CD14-positive monocyte (primary cell): ENCODE results near the gene NRXN3. TPM values are rescaled to one million over a fixed set of nuclear protein-coding genes. Genes with fewer than 3 reads are reported as not detected.

ENCODE experiments used
- DNase-seq, 3 donors: peaks; one replicate each; pipeline ENCODE4 v3.0.0-alpha.2; 2011 to 2022
- H2AFZ ChIP-seq: 2 replicates; pipeline ENCODE4 v1.6.0; 2012; ENCODE audit warnings: mild to moderate bottlenecking, low read depth, low read length, inconsistent platforms; ENCODE audit not compliant: insufficient read depth, poor library complexity, severe bottlenecking
- H3K27ac ChIP-seq, 2 donors: 1 replicate in 1 of 2; 2 replicates in 1 of 2; pipeline ENCODE4 v1.5.1; 2012 to 2013; ENCODE audit warnings: low read length in 2 of 2, control low read depth in 1 of 2, inconsistent platforms in 1 of 2, low read depth in 1 of 2, mild to moderate bottlenecking in 1 of 2
- H3K27me3 ChIP-seq, 2 donors: one replicate each; pipeline versions ENCODE4 v1.6.0 to v1.6.1; 2011 to 2013; ENCODE audit warnings: low read length in 2 of 2; ENCODE audit not compliant: control insufficient read depth in 2 of 2, insufficient read depth in 2 of 2
- H3K36me3 ChIP-seq, 2 donors: replicated peaks in 1 of 2; 1 replicate in 1 of 2; 2 replicates in 1 of 2; pipeline versions ENCODE4 v1.5.1 to v1.6.1; 2012 to 2013; ENCODE audit warnings: low read length in 2 of 2, control low read depth in 1 of 2, inconsistent platforms in 1 of 2, mild to moderate bottlenecking in 1 of 2; ENCODE audit not compliant: insufficient read depth in 2 of 2, control insufficient read depth in 1 of 2
- H3K4me1 ChIP-seq, 2 donors: 1 replicate in 1 of 2; 2 replicates in 1 of 2; pipeline versions ENCODE4 v1.5.1 to v1.6.1; 2012 to 2013; ENCODE audit warnings: low read length in 2 of 2, control low read depth in 1 of 2, inconsistent platforms in 1 of 2, mild to moderate bottlenecking in 1 of 2, moderate library complexity in 1 of 2; ENCODE audit not compliant: insufficient read depth in 2 of 2, control insufficient read depth in 1 of 2
- H3K4me2 ChIP-seq: replicated peaks from 2 replicates; pipeline ENCODE3; 2012; ENCODE audit warnings: low read length, moderate library complexity, mild to moderate bottlenecking; ENCODE audit not compliant: poor library complexity, severe bottlenecking; ENCODE audit errors: extremely low read depth
- H3K4me3 ChIP-seq, 3 experiments: fragments of 200-600 bp in 1 of 3; sonication (generic) in 1 of 3; replicated peaks in 1 of 3; 1 replicate in 2 of 3; 2 replicates in 1 of 3; pipeline ENCODE4 v1.5.1; 2011 to 2013; ENCODE audit warnings: low read length in 3 of 3, mild to moderate bottlenecking in 3 of 3, control low read depth in 2 of 3, low read depth in 2 of 3, inconsistent platforms in 1 of 3, moderate library complexity in 1 of 3
- H3K79me2 ChIP-seq: 2 replicates; pipeline ENCODE4 v1.6.0; 2012; ENCODE audit warnings: mild to moderate bottlenecking, control low read depth, inconsistent platforms, low read length, moderate library complexity; ENCODE audit not compliant: insufficient read depth
- H3K9ac ChIP-seq: 2 replicates; pipeline ENCODE4 v1.6.0; 2017; ENCODE audit warnings: low read length, mild to moderate bottlenecking; ENCODE audit not compliant: insufficient read depth, poor library complexity, severe bottlenecking
- H3K9me3 ChIP-seq, 2 donors: replicated peaks in 1 of 2; 1 replicate in 1 of 2; 2 replicates in 1 of 2; pipeline versions ENCODE4 v1.5.1 to v1.6.1; 2012 to 2013; ENCODE audit warnings: low read length in 2 of 2, control low read depth in 1 of 2; ENCODE audit not compliant: control insufficient read depth in 1 of 2, insufficient read depth in 1 of 2
- H4K20me1 ChIP-seq: 2 replicates; pipeline ENCODE4 v1.6.0; 2012; ENCODE audit warnings: mild to moderate bottlenecking, low read length, control low read depth, moderate library complexity; ENCODE audit not compliant: insufficient read depth
- H3K27ac Mint-ChIP-seq, 7 donors: one replicate each; pipeline ENCODE4 v1.8.0; 2020; ENCODE audit warnings: mild to moderate bottlenecking in 7 of 7, mixed read lengths in 7 of 7, moderate library complexity in 6 of 7, inconsistent platforms in 2 of 7
- H3K27me3 Mint-ChIP-seq, 3 donors: one replicate each; pipeline ENCODE4 v1.8.0; 2021 to 2022; ENCODE audit warnings: low read depth in 3 of 3, mild to moderate bottlenecking in 3 of 3, mixed read lengths in 3 of 3, moderate library complexity in 3 of 3, inconsistent platforms in 1 of 3
- H3K36me3 Mint-ChIP-seq, 2 donors: one replicate each; pipeline ENCODE4 v1.8.0; 2020; ENCODE audit warnings: mixed read lengths in 2 of 2, inconsistent platforms in 1 of 2, mild to moderate bottlenecking in 1 of 2
- H3K4me1 Mint-ChIP-seq: one replicate; pipeline ENCODE4 v1.8.0; 2020; ENCODE audit warnings: mild to moderate bottlenecking, mixed read lengths
- H3K4me3 Mint-ChIP-seq, 2 donors: one replicate each; pipeline ENCODE4 v1.8.0; 2020; ENCODE audit warnings: mild to moderate bottlenecking in 2 of 2, mixed read lengths in 2 of 2, moderate library complexity in 1 of 2
- H3K9me3 Mint-ChIP-seq, 7 donors: one replicate each; pipeline ENCODE4 v1.8.0; 2020 to 2022; ENCODE audit warnings: mixed read lengths in 7 of 7, mild to moderate bottlenecking in 6 of 7, moderate library complexity in 6 of 7, inconsistent platforms in 2 of 7
- CTCF ChIP-seq: fragments of 200-600 bp; IDR thresholded peaks from one replicate; pipeline ENCODE4 v1.8.0; 2022; ENCODE audit warnings: antibody characterized with exemption, mild to moderate bottlenecking
- WGBS: methylation state at CpG from one replicate; pipeline ENCODE4 v1.1.5; 2013; ENCODE audit warnings: missing lambda C conversion rate; ENCODE audit not compliant: insufficient coverage; 5-methylcytosine and 5-hydroxymethylcytosine counted together
- intact Hi-C, 2 donors: fragments of 100-400 bp; cut with micrococcal nuclease; formaldehyde crosslinking; loops; one replicate each; pipeline versions ENCODE4 v1.15.0 to v1.15.1; 2023
- polyA plus RNA-seq, 3 donors: library from polyadenylated mRNA; depleted of rRNA in 1 of 3; unstranded in 2 of 3; stranded (reverse) in 1 of 3; fragments of 300-500 nt in 2 of 3; fragments of >200 nt in 1 of 3; fragmentation: Illumina TruSeq in 2 of 3; gene quantifications; 1 replicate in 2 of 3; 2 replicates in 1 of 3; pipeline ENCODE4 v1.2.3, GENCODE V29; 2012 to 2021

NRXN3 gene
- polyA plus RNA-seq, 3 donors: not detected

GRCh38 chr14:79831195-79831892 lies 1661.2 kb downstream of the NRXN3 start:
- H3K27me3 Mint-ChIP-seq: peaks cover 0 to 1% (median 0%) of the 10 kb centered on the region in 3 donors

GRCh38 chr14:79833781-79834180 lies 1663.6 kb downstream of the NRXN3 start:
- Histone ChIP-seq H2AFZ (no peak overlapping the region), H3K27ac (no peak overlapping the region), H3K9ac (no peak overlapping the region), H3K9me3 (no peaks in the 10 kb centered on the region), H3K4me1 (no peaks in the 10 kb centered on the region), H3K36me3 (no peaks in the 10 kb centered on the region), H3K4me3 (no peak overlapping the region), H3K4me2 (no peak overlapping the region), H3K27me3 (no peaks in the 10 kb centered on the region), H4K20me1 (no peaks in the 10 kb centered on the region), H3K79me2 (no peaks in the 10 kb centered on the region)
- intact Hi-C loops: no loop called here
- H3K27me3 Mint-ChIP-seq: peaks cover 0 to 1% (median 0%) of the 10 kb centered on the region in 3 donors
- H3K4me3 Mint-ChIP-seq: no peak overlapping the region
- peaks cover 0 to 3% (median 0%) of the 10 kb centered on the region in 7 donors for H3K9me3 Mint-ChIP-seq
- no peak for TF ChIP-seq CTCF
- H3K36me3 Mint-ChIP-seq: no peaks in the 10 kb centered on the region
- WGBS: 83% methylated on average over 1 of the region's 3 CpGs
- DNase-seq: no peak
- no peaks in the 10 kb centered on the region for H3K4me1 Mint-ChIP-seq
- no peak overlapping the region for H3K27ac Mint-ChIP-seq

More at GRCh38 chr14:79831195-79831892, 1661.2 kb downstream of the NRXN3 start:
- H3K36me3 ChIP-seq: no peaks in the 10 kb centered on the region
- no peaks in the 10 kb centered on the region for H3K27me3 ChIP-seq
- no peaks in the 10 kb centered on the region for H3K4me1 Mint-ChIP-seq
- H3K27ac ChIP-seq: no peak overlapping the region
- no peaks in the 10 kb centered on the region for H3K79me2 ChIP-seq
- no peak for DNase-seq
- no peak overlapping the region for H3K4me3 ChIP-seq
- no peaks in the 10 kb centered on the region for H4K20me1 ChIP-seq
- no peak overlapping the region for H2AFZ ChIP-seq
- H3K4me3 Mint-ChIP-seq: no peak overlapping the region
- H3K36me3 Mint-ChIP-seq: no peaks in the 10 kb centered on the region
- no peak overlapping the region for H3K27ac Mint-ChIP-seq
- WGBS: 94% methylated on average over 8 of the region's 10 CpGs
- no peak overlapping the region for H3K4me2 ChIP-seq
- intact Hi-C loops: no loop called here
- peaks cover 0 to 7% of the 10 kb centered on the region in 2 donors for H3K9me3 ChIP-seq
- no peak overlapping the region for H3K9ac ChIP-seq
- no peaks in the 10 kb centered on the region for H3K4me1 ChIP-seq
- TF ChIP-seq CTCF: no peak
- H3K9me3 Mint-ChIP-seq: peaks cover 0 to 4% (median 2%) of the 10 kb centered on the region in 7 donors
